K562 (cell line): ENCODE results near the gene NTM. TPM values are rescaled to one million over a fixed set of nuclear protein-coding genes. Genes with fewer than 3 reads are reported as not detected.

Source experiments
- ATF1 ChIP-seq, 2 experiments: fragments of 450-650 bp in 1 of 2; IDR thresholded peaks; 2 replicates each; pipeline ENCODE4 v1.6.1; 2016; ENCODE audit warnings: missing compliant biosample characterization in 1 of 2, missing genetic modification characterization in 1 of 2
- BRCA1 ChIP-seq, 2 experiments: fragments of 450-650 bp in 1 of 2; sonication (generic) in 1 of 2; formaldehyde crosslinking in 1 of 2; IDR thresholded peaks; 2 replicates each; pipeline versions ENCODE4 v1.5.0 to v1.6.1; 2017 to 2020; ENCODE audit warnings: mild to moderate bottlenecking in 1 of 2, missing genetic modification reagents in 1 of 2
- CEBPZ ChIP-seq: fragments of 150-350 bp; IDR thresholded peaks from 2 replicates; pipeline ENCODE4 v1.6.1; 2014; ENCODE audit warnings: low read depth, mild to moderate bottlenecking, low read length, borderline replicate concordance
- CHD2 ChIP-seq: IDR thresholded peaks from 2 replicates; pipeline ENCODE4 v1.6.1; 2011; ENCODE audit warnings: low read depth, low read length
- DMBX1 ChIP-seq: fragments of 250-450 bp; sonication (Bioruptor Pico); IDR thresholded peaks from 2 replicates; pipeline ENCODE4 v1.8.0; 2022; ENCODE audit warnings: inconsistent platforms, mild to moderate bottlenecking, moderate library complexity, borderline replicate concordance
- NR0B1 ChIP-seq: fragments of 450-650 bp; IDR thresholded peaks from one replicate; pipeline ENCODE4 v1.6.1; 2018; ENCODE audit warnings: mild to moderate bottlenecking, moderate library complexity; ENCODE audit not compliant: partially characterized antibody
- POLR2A ChIP-seq: fragments of 450-650 bp; conservative IDR thresholded peaks from 2 replicates; pipeline ENCODE4 v1.6.1; 2016
- SMARCE1 ChIP-seq: fragments of 450-650 bp; IDR thresholded peaks from 2 replicates; pipeline ENCODE4 v1.7.1; 2016; ENCODE audit warnings: mild to moderate bottlenecking
- SP1 ChIP-seq: sonication (generic); formaldehyde crosslinking; IDR thresholded peaks from 2 replicates; pipeline ENCODE4 v1.8.1; 2022; ENCODE audit warnings: mild to moderate bottlenecking, missing genetic modification reagents
- THRB ChIP-seq: fragments of 450-650 bp; formaldehyde crosslinking; conservative IDR thresholded peaks from 2 replicates; pipeline ENCODE4 v1.4.0; 2022; ENCODE audit warnings: mild to moderate bottlenecking, missing genetic modification characterization
- ZNF347 ChIP-seq: fragments of 450-650 bp; formaldehyde crosslinking; IDR thresholded peaks from 2 replicates; pipeline ENCODE4 v1.4.0; 2020; ENCODE audit warnings: low read depth, mild to moderate bottlenecking, moderate library complexity
- polyA plus RNA-seq, 8 experiments: library from polyadenylated mRNA; depleted of rRNA in 4 of 8; stranded (reverse) in 5 of 8; unstranded in 3 of 8; fragments of >200 nt; fragmentation: Nextera tagmentation in 2 of 8; fragmentation: Illumina TruSeq in 1 of 8; extraction: Ambion mirVana in 2 of 8; extraction: Trizol in 1 of 8; gene quantifications; 2 replicates each; pipeline versions ENCODE4 v1.2.1 to v1.2.3, GENCODE V29; 2011 to 2014; ENCODE audit warnings: inconsistent platforms in 1 of 8, missing spikeins in 1 of 8
- total RNA-seq, 7 experiments: library from RNA; depleted of rRNA in 6 of 7; stranded (reverse); fragments of >200 nt in 6 of 7; fragmentation: Illumina TruSeq in 2 of 7; extraction: Trizol in 2 of 7; gene quantifications; 2 replicates each; pipeline versions ENCODE4 v1.2.1 to v1.2.3, GENCODE V29; 2011 to 2021; ENCODE audit warnings: low replicate concordance in 1 of 7

The NTM gene
- total and polyA plus RNA-seq, 9 of the 15 experiments (the other 6 are each of a cell fraction or from before 2014, with no cell fraction given) = not detected

GRCh38 chr11:131597890-131598289 is 227.5 kb downstream of the NTM start (continued):
- TF ChIP-seq CEBPZ (no peak), NR0B1 (no peak), ATF1 (CRISPR knock-in tag; IDR thresholded peaks at IDR 0.05) (no peak), ATF1 (tag; IDR thresholded peaks at IDR 0.05) (no peak), POLR2A (no peak), SP1 (no peak), DMBX1 (CRISPR knock-in tag) (no peak), ZNF347 (no peak), CHD2 (no peak), THRB (no peak), BRCA1 (IDR thresholded peaks at IDR 0.05) (no peak), BRCA1 (CRISPR knock-in tag; IDR thresholded peaks at IDR 0.05) (no peak), SMARCE1 (no peak)
